IMR-90 (cell line): ENCODE data around the gene DAB1. TPM values are rescaled to one million over a fixed set of nuclear protein-coding genes. Genes with fewer than 3 reads are reported as not detected.

Experiments used
- ATAC-seq: fragments of 200-7000 bp; cut with Tn5 transposase; 2 replicates; pipeline ENCODE4 v1.9.1; 2020; ENCODE audit warnings: low read depth, mild to moderate bottlenecking, moderate library complexity
- BruUV-seq: library from RNA; stranded (reverse); fragments of 400-500 nt; replicated peaks from 2 replicates; lab custom pipeline; 2021; lab: Mats Ljungman, UMichigan
- CTCF ChIA-PET: fragments of 300-600 bp; formaldehyde crosslinking; extraction: SDS; loops from one replicate; lab custom pipeline; 2021; ENCODE audit warnings: antibody characterized with exemption; lab: Yijun Ruan, JAX
- POLR2A ChIA-PET: fragments of 300-600 bp; sonication (Branson Sonifier 250); formaldehyde crosslinking; loops from one replicate; lab custom pipeline; 2022; ENCODE audit warnings: antibody characterized with exemption; ENCODE audit not compliant: unreplicated experiment; lab: Charles Lee
- DNase-seq: peaks from one replicate; pipeline ENCODE4 v3.0.0; 2013
- H2AFZ ChIP-seq: replicated peaks from 2 replicates; pipeline ENCODE3; 2013; ENCODE audit warnings: low read length, mild to moderate bottlenecking; ENCODE audit not compliant: poor library complexity
- H2AK5ac ChIP-seq: 2 replicates; pipeline ENCODE4 v1.6.1; 2013; ENCODE audit warnings: low read depth, low read length, inconsistent platforms
- H2AK9ac ChIP-seq: replicated peaks from 2 replicates; pipeline ENCODE3; 2013; ENCODE audit warnings: mild to moderate bottlenecking, low read depth, low read length, moderate library complexity; ENCODE audit not compliant: poor library complexity
- H2BK120ac ChIP-seq: 2 replicates; pipeline ENCODE4 v1.6.1; 2013; ENCODE audit warnings: low read depth, low read length, inconsistent platforms
- H2BK15ac ChIP-seq: 3 replicates; pipeline ENCODE4 v1.6.1; 2013; ENCODE audit warnings: low read depth, low read length, inconsistent platforms
- H2BK20ac ChIP-seq: 2 replicates; pipeline ENCODE4 v1.6.1; 2013; ENCODE audit warnings: low read depth, mild to moderate bottlenecking, inconsistent platforms, low read length, moderate library complexity
- H2BK5ac ChIP-seq: 2 replicates; pipeline ENCODE4 v1.6.1; 2013; ENCODE audit warnings: mild to moderate bottlenecking, low read depth, low read length, inconsistent platforms; ENCODE audit not compliant: poor library complexity, severe bottlenecking
- H3K14ac ChIP-seq: replicated peaks from 2 replicates; pipeline ENCODE4 v1.6.1; 2013; ENCODE audit warnings: low read depth, low read length, inconsistent platforms
- H3K18ac ChIP-seq: 2 replicates; pipeline ENCODE4 v1.6.1; 2013; ENCODE audit warnings: low read depth, low read length, control low read depth
- H3K23ac ChIP-seq: 2 replicates; pipeline ENCODE4 v1.6.1; 2013; ENCODE audit warnings: low read depth, low read length, inconsistent platforms
- H3K27ac ChIP-seq: 2 replicates; pipeline ENCODE4 v1.5.1; 2013; ENCODE audit warnings: mild to moderate bottlenecking, control low read depth, low read length; ENCODE audit not compliant: insufficient read depth
- H3K27me3 ChIP-seq: 2 replicates; pipeline ENCODE4 v1.6.1; 2013; ENCODE audit warnings: low read length; ENCODE audit not compliant: control insufficient read depth, insufficient read depth
- H3K36me3 ChIP-seq: 2 replicates; pipeline ENCODE4 v1.6.1; 2013; ENCODE audit warnings: low read length, mixed read lengths; ENCODE audit not compliant: control insufficient read depth, insufficient read depth
- H3K4ac ChIP-seq: 2 replicates; pipeline ENCODE4 v1.6.1; 2013; ENCODE audit warnings: low read depth, low read length, inconsistent platforms
- H3K4me1 ChIP-seq: 2 replicates; pipeline ENCODE4 v1.6.1; 2013; ENCODE audit warnings: low read length, mixed read lengths; ENCODE audit not compliant: control insufficient read depth, insufficient read depth
- H3K4me2 ChIP-seq: 2 replicates; pipeline ENCODE4 v1.6.1; 2013; ENCODE audit warnings: low read depth, mild to moderate bottlenecking, control low read depth, low read length, moderate library complexity
- H3K4me3 ChIP-seq: 2 replicates; pipeline ENCODE4 v1.5.1; 2013; ENCODE audit warnings: low read depth, mild to moderate bottlenecking, control low read depth, low read length, moderate library complexity; ENCODE audit not compliant: insufficient read depth
- H3K56ac ChIP-seq: 2 replicates; pipeline ENCODE4 v1.6.1; 2013; ENCODE audit warnings: low read length, inconsistent platforms; ENCODE audit not compliant: insufficient read depth; ENCODE audit errors: extremely low read depth
- H3K79me1 ChIP-seq, 2 experiments: 2 replicates each; pipeline ENCODE4 v1.6.1; 2013; ENCODE audit warnings: low read length in 2 of 2, inconsistent platforms in 1 of 2, low read depth in 1 of 2
- H3K9ac ChIP-seq: 2 replicates; pipeline ENCODE4 v1.6.1; 2013; ENCODE audit warnings: low read depth, low read length, control low read depth
- H3K9me1 ChIP-seq: 2 replicates; pipeline ENCODE4 v1.6.1; 2013; ENCODE audit warnings: low read length, inconsistent platforms; ENCODE audit not compliant: insufficient read depth
- H3K9me3 ChIP-seq: 2 replicates; pipeline ENCODE4 v1.6.1; 2013; ENCODE audit warnings: low read length; ENCODE audit not compliant: control insufficient read depth, insufficient read depth
- H4K20me1 ChIP-seq: 2 replicates; pipeline ENCODE4 v1.6.1; 2013; ENCODE audit warnings: low read length, inconsistent platforms; ENCODE audit not compliant: insufficient read depth
- H4K5ac ChIP-seq: 2 replicates; pipeline ENCODE4 v1.6.1; 2013; ENCODE audit warnings: mild to moderate bottlenecking, low read depth, low read length, control low read depth
- H4K8ac ChIP-seq, 2 experiments: 2 replicates each; pipeline ENCODE4 v1.6.1; 2013; ENCODE audit warnings: low read depth in 2 of 2, low read length in 2 of 2, control low read depth in 1 of 2, inconsistent platforms in 1 of 2
- H4K91ac ChIP-seq: 2 replicates; pipeline ENCODE4 v1.6.1; 2013; ENCODE audit warnings: low read depth, low read length, inconsistent platforms; ENCODE audit not compliant: insufficient read depth
- BHLHE40 ChIP-seq: fragments of 150-350 bp; IDR thresholded peaks from 2 replicates; pipeline ENCODE4 v1.6.1; 2016; ENCODE audit warnings: mild to moderate bottlenecking, low read depth, low read length
- CEBPB ChIP-seq: IDR thresholded peaks from 2 replicates; pipeline ENCODE4 v1.6.1; 2012; ENCODE audit warnings: low read depth, low read length, improper control_type of control experiment
- CHD1 ChIP-seq: IDR thresholded peaks from 2 replicates; pipeline ENCODE4 v1.6.1; 2012; ENCODE audit warnings: low read depth, low read length, improper control_type of control experiment
- CTCF ChIP-seq: conservative IDR thresholded peaks from 2 replicates; pipeline ENCODE4 v1.5.1; 2012; ENCODE audit warnings: mild to moderate bottlenecking, low read depth, low read length, improper control_type of control experiment
- ELK1 ChIP-seq: fragments of 150-350 bp; IDR thresholded peaks from 2 replicates; pipeline ENCODE4 v1.6.1; 2016; ENCODE audit warnings: low read depth, mild to moderate bottlenecking, low read length, moderate library complexity, borderline replicate concordance
- FOS ChIP-seq: fragments of 150-350 bp; IDR thresholded peaks from 2 replicates; pipeline ENCODE4 v1.6.1; 2016; ENCODE audit warnings: low read depth, low read length
- MAFK ChIP-seq: IDR thresholded peaks from 2 replicates; pipeline ENCODE4 v1.6.1; 2012; ENCODE audit warnings: low read depth, low read length, improper control_type of control experiment
- MAZ ChIP-seq: IDR thresholded peaks from 2 replicates; pipeline ENCODE4 v1.6.1; 2012; ENCODE audit warnings: low read depth, mild to moderate bottlenecking, low read length, improper control_type of control experiment, moderate library complexity, borderline replicate concordance
- MXI1 ChIP-seq: IDR thresholded peaks from 2 replicates; pipeline ENCODE4 v1.6.1; 2012; ENCODE audit warnings: low read depth, mild to moderate bottlenecking, low read length, moderate library complexity, borderline replicate concordance
- NFE2L2 ChIP-seq: fragments of 150-350 bp; IDR thresholded peaks from 2 replicates; pipeline ENCODE4 v1.6.1; 2016; ENCODE audit warnings: low read depth, mild to moderate bottlenecking, low read length
- POLR2A ChIP-seq: IDR thresholded peaks from 2 replicates; pipeline ENCODE4 v1.6.1; 2012; ENCODE audit warnings: mild to moderate bottlenecking, low read depth, low read length
- RAD21 ChIP-seq: IDR thresholded peaks from 2 replicates; pipeline ENCODE4 v1.6.1; 2012; ENCODE audit warnings: low read length, improper control_type of control experiment
- RCOR1 ChIP-seq: IDR thresholded peaks from 2 replicates; pipeline ENCODE4 v1.6.1; 2012; ENCODE audit warnings: mild to moderate bottlenecking, low read length, improper control_type of control experiment; ENCODE audit not compliant: insufficient replicate concordance
- RFX5 ChIP-seq: IDR thresholded peaks from 2 replicates; pipeline ENCODE4 v1.8.0; 2012; ENCODE audit warnings: low read depth, mild to moderate bottlenecking, low read length, moderate library complexity
- USF2 ChIP-seq: fragments of 150-350 bp; IDR thresholded peaks from 2 replicates; pipeline ENCODE4 v1.6.1; 2017; ENCODE audit warnings: mild to moderate bottlenecking, antibody characterized with exemption, low read length, low read depth
- WGBS, 2 experiments: methylation state at CpG; one replicate each; pipeline versions ENCODE4 v1.1.5 to v1.1.7; 2013; ENCODE audit warnings: missing lambda C conversion rate in 2 of 2; ENCODE audit not compliant: insufficient read length in 1 of 2; ENCODE audit errors: extremely low coverage in 2 of 2; 5-methylcytosine and 5-hydroxymethylcytosine counted together
- dilution Hi-C: fragments of 300-500 bp; cut with HindIII; formaldehyde crosslinking; loops from one replicate; pipeline ENCODE4 v1.14.3; 2018; ENCODE audit warnings: low sequenced_read_pairs; ENCODE audit not compliant: unreplicated experiment
- in situ Hi-C: fragments of 300-500 bp; cut with MboI; formaldehyde crosslinking; loops from 3 replicates; pipeline ENCODE4 v1.14.3; 2019; ENCODE audit warnings: low sequenced_read_pairs, inconsistent platforms, mixed read lengths
- intact Hi-C: fragments of 100-400 bp; cut with micrococcal nuclease; formaldehyde crosslinking; loops from 2 replicates; pipeline ENCODE4 v1.10.0; 2022
- polyA plus RNA-seq, 3 experiments: library from polyadenylated mRNA; depleted of rRNA; stranded (reverse); fragments of >200 nt; gene quantifications; 2 replicates each; pipeline ENCODE4 v1.2.3, GENCODE V29; 2012; ENCODE audit warnings: low replicate concordance in 1 of 3
- total RNA-seq: library from RNA; depleted of rRNA; stranded (reverse); fragments of >200 nt; gene quantifications from 2 replicates; pipeline ENCODE4 v1.2.3, GENCODE V29; 2012

Gene DAB1
- total and polyA plus RNA-seq, 2 of the 4 experiments (the other 2 are of a cell fraction) = 0.18 to 0.41 TPM

- DNase-seq = no peak
- H4K91ac ChIP-seq = no peak overlapping the region
- H3K9me1 ChIP-seq = no peaks in the 10 kb centered on the region
- no peak overlapping the region for H2AFZ ChIP-seq
- H3K79me1 ChIP-seq = no peaks in the 10 kb centered on the region
- ChIA-PET CTCF (interaction anchor here (0.5 to 1.8 kb wide), 2 partner anchors 11 to 1043 kb away, joined by 3 to 4 read pairs; no protein-coding TSS in a partner anchor), POLR2A (no interaction called here)
- BruUV-seq = no TSS peak
- intact Hi-C loops = no loop called here
- no peak overlapping the region for H3K18ac ChIP-seq
- H4K8ac ChIP-seq = no peak overlapping the region
- no peak overlapping the region for H4K5ac ChIP-seq
- ATAC-seq = no peak
- H2BK20ac ChIP-seq = no peak overlapping the region
- no peak overlapping the region for H3K4me2 ChIP-seq
- no peak overlapping the region for H3K4me3 ChIP-seq
- no peaks in the 10 kb centered on the region for H3K27me3 ChIP-seq
- no peak overlapping the region for H3K23ac ChIP-seq
- no peak overlapping the region for H2BK15ac ChIP-seq
- no peaks in the 10 kb centered on the region; the same call in 1 of the 2 replicates for H3K4me1 ChIP-seq
- H3K9ac ChIP-seq = no peak overlapping the region
- no peaks in the 10 kb centered on the region for H4K20me1 ChIP-seq
- H2BK5ac ChIP-seq = no peak overlapping the region
- no peak overlapping the region for H3K27ac ChIP-seq
- dilution Hi-C loops = no loop called here
- no peak overlapping the region for H2AK9ac ChIP-seq
- no peak overlapping the region for H2BK120ac ChIP-seq
- H3K36me3 ChIP-seq = no peaks in the 10 kb centered on the region
- 80% methylated on average over 2 of the region's 8 CpGs; no CpG with 5 or more reads in 1 of the 2 experiments for WGBS, 2 experiments
- H3K4ac ChIP-seq = no peak overlapping the region
- H3K9me3 ChIP-seq = no peaks in the 10 kb centered on the region
- H3K56ac ChIP-seq = no peak overlapping the region
- no peak overlapping the region for H3K14ac ChIP-seq
- in situ Hi-C loops = no loop called here
- H2AK5ac ChIP-seq = no peak overlapping the region
- TF ChIP-seq USF2 (no peak), RAD21 (no peak), RCOR1 (no peak), CTCF (no peak), RFX5 (no peak), NFE2L2 (no peak), MAZ (no peak), MAFK (no peak), CEBPB (no peak), CHD1 (no peak), MXI1 (no peak), BHLHE40 (no peak), FOS (no peak), POLR2A (no peak), ELK1 (no peak)
Measured at GRCh38 chr1:57270927-57271698, 152.7 kb downstream of the DAB1 start.
